ENCODE results near the gene TUBGCP3.

GRCh38 chr13:112519517-112520060, 68.4 kb downstream of the TUBGCP3 start:
- TF ChIP-seq KDM1A (IDR thresholded peaks at IDR 0.05) (no peak), ZNF263 (CRISPR knock-in tag; IDR thresholded peaks at IDR 0.05; ENCODE audit: borderline replicate concordance) (no peak)
